HL-60/S4 treated with retinoic acid at 250 ng/mL for 4 days and 3 days (cell line): ENCODE results near the gene OGT.
"Not testable (repeated sequence)": the region's sequence is repeated elsewhere in the genome, so short reads cannot be mapped to it uniquely, and the experiment has no call there.

Source experiments
- in situ Hi-C: fragments of 300-500 bp; cut with MboI; formaldehyde crosslinking; loops from 2 replicates; pipeline ENCODE4 v1.7.0; 2022; ENCODE audit warnings: low sequenced_read_pairs

Gene OGT

DNA sequence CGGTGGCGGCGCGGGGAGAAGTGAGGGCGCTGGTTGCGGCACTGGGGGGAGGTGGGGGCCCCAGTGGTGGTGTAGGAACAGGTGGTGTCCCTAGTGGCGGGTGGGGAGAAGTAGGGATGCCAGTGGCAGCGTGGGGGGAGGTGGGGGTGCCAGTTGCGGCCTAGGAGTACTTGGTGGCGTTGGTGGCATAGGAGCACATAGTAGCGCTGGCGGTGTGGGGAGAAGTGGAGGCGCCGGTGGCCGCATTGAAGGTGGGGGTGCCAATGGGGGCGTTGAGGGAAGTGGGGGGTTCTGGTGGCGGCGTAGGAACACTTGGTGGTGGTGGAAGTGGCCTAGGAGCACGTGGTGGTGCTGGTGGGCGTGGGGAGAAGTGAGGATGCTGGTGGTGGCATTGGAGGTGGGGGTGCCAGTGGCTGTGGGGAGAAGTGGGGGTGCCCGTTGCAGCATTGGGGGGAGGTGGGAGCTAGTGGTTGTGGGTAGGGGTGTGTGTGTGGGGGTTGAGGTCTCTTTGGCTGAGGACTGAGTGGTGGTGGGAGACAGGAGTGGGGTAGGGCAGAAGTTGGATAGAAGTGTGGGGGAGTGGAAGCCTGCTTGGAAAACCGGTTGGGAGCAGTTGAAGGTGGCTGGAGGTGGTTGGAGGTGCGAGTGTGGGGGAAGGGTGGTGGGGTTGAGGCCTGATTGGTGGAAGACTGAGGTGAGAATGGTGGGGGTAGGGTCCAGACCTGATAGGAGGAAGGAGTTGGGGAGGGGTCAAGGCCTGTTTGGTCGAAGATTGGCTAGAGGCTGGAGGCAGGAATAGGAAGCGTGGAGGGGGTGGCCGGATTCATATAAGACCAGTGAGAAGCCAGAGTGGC lies 46.5 kb downstream of the OGT start:
- in situ Hi-C loops, result no loop called here

- in situ Hi-C loops, result no loop called here
Measured at GRCh38 chrX:71579990-71580380, 47.1 kb downstream of the OGT start.

DNA sequence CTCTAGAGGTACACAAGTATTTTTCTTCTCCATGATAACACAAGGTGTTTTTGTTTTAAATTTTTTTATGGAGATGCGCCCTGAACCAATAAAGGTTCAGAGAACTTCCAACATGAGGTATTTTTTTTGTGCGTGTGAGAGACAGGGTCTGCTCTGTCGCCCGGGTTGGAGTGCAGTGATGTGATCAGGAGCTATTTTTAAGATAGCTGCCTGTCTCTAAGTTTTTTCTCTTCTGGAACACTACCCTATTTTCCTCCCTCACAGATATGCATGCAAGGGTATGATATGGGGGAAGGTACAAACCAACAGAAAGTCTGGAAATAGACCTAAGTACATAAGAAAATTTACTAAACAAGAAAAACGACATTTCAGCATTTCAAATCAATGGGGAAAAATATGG lies 48.3 kb downstream of the OGT start:
- in situ Hi-C loops, result no loop called here

- in situ Hi-C loops, result no loop called here
Measured at GRCh38 chrX:71586929-71587328, 54.0 kb downstream of the OGT start.

DNA sequence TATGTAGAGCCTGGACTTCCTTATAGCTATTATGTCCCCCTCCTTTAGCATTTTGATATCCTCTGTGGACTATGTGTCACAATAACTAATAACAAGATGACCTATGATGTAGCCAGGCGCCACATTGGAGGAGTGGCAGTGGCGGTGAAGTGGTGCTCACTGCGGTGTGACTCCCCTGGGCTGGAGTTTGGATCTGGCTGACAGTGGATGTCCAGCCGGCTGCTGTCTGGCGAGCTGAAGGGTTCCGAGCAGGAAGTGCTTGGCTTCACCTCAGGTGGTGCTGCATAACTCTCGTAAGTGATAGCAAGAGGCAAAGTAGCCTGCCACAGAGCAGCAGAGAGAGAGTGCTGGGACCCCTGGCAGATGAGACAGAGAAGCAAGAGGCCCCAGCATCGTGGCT lies 60.3 kb downstream of the OGT start:
- in situ Hi-C loops, result not testable (repeated sequence)

DNA sequence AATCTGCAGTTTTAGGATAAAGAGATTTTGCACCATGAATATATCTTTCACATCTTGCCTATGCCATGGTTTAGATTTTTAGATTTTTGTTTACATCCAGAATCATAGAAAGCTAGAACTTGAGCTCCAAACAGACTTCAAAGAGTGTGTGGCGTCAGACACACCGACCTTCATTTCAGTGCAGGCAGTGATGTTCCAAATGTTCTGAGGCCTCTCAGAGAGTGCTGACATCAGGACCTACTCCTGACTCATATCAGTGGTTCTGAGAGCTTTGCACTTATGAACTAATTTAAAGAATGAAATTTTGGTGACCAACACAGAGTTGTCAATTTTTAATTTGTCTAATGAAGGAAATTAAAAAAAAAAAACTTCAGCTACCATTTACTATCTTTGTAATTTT lies 67.1 kb downstream of the OGT start:
- in situ Hi-C loops, result no loop called here

DNA sequence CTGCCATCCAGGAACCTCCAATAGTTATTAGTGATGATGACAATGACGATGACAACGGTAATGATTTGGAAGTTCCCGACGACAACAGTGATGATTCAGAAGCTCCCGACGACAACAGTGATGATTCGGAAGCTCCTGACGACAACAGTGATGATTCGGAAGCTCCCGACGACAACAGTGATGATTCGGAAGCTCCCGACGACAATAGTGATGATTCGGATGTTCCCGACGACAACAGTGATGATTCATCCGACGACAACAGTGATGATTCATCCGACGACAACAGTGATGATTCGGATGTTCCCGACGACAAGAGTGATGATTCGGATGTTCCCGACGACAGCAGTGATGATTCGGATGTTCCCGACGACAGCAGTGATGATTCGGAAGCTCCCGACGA lies 70.7 kb downstream of the OGT start:
- in situ Hi-C loops, result no loop called here

- in situ Hi-C loops, result no loop called here
Measured at GRCh38 chrX:71604141-71604540, 71.2 kb downstream of the OGT start.

DNA sequence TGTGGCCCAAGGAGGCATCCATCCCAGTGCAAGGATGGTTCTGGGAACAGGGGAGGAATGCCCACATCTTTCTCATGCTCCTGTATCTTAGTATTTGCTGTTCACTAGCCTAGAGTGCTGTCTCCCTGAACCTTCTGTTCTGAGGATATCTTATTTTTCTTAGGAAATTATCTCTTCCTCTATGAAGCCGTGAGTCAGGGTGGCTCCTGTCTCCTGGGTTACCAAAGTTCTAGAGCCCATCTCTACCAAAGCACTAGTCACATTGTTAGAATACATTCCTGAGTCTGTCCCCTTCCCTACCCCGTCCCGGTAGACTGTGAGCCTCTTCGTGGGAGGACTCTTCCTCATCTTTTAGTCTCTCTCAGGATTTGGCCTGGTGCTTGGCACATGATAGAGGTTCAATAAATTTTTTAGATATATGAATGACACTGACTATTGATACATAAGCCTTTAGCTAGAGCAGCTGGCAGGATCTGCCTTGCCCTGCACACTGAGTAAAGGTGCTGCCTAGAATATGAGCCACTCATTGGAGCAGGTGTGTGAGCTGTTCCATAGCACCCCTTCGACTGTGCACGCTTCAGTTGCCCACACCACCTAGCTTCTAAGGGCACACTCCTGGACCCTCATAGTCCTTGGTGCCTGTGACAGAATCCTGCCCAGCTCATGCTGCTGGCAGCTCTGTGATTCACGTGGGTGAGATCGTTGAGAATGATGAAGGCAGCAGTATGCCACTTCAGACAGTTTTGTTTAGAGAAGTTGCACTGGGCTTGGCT lies 72.1 kb downstream of the OGT start:
- in situ Hi-C loops, result no loop called here

DNA sequence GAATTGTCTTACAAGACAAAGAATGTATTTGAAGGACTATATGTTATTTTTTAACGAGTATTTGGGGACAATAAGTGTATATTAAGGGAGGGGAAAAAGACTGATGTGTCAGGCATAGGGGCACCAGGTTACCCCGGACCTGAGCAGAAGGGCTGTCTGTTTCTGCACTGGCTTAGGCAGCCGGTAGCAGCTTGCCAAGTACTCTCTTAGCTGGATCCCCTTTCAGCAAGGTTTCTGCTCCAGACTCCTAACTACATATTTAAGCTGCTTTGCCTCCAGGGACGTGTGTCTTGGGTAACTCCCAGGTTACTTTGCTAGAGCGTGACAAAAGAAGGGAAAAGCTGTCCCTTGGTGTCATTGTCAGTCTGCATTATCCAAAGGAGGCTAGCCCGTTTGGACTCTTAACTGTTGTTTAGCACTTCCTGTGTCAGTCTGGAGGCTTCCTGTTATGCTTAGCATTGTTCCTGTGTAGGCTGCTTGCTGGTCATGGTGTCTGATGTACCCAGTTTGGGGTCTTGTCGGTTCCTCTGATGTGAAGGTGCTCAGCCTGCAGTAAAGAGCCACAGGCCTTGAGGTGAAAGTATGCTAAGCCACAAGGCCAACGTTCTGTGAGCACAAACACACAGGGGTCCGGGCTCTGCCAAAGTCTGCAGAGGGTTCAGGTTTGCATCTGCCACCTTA lies 73.8 kb downstream of the OGT start:
- in situ Hi-C loops, result no loop called here

- in situ Hi-C loops, result no loop called here
Measured at GRCh38 chrX:71607488-71607887, 74.6 kb downstream of the OGT start.

GRCh38 chrX:71609095-71609750 lies 76.3 kb downstream of the OGT start:
- in situ Hi-C loops, result no loop called here

GRCh38 chrX:71611736-71612135 lies 78.8 kb downstream of the OGT start:
- in situ Hi-C loops, result not testable (repeated sequence)

DNA sequence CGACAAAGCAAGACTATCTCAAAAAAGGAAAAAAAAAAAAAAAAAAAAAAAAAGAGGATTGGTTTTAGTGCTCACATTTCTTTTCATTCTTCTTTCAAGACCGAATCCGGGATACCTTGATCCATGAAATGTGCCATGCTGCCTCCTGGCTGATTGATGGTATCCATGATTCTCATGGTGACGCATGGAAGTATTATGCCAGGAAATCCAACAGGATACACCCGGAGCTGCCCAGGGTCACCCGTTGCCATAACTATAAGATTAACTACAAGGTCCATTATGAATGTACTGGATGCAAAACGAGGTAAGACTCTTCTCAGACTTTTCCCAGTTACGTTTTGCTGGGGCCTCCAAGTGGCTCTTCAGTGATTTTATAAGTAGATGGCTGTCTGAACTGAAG lies 79.4 kb downstream of the OGT start:
- in situ Hi-C loops, result no loop called here

GRCh38 chrX:71615056-71615455 lies 82.2 kb downstream of the OGT start:
- in situ Hi-C loops, result no loop called here

GRCh38 chrX:71615954-71616353 lies 83.0 kb downstream of the OGT start:
- in situ Hi-C loops, result no loop called here

- in situ Hi-C loops, result no loop called here
Measured at GRCh38 chrX:71616672-71617529, 84.0 kb downstream of the OGT start.

DNA sequence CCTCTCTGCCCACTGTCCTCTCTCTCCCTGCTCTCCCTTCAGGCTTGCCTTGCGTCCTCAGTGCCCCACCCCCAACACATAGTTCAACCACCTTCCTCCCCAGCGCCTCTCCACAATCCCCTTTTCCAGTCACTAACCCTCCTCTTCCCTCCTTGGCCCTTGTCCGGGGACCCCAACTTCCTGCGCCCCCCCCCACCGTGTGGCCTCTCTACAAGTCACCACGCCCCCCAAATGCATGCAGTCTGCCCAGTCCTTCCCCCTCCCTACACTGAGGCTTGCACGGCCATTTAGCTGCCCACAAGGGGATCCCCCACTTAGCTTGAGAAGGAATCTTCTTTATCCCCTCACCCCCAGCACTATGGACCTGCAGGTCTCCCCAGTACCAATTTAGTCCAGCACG lies 84.8 kb downstream of the OGT start:
- in situ Hi-C loops, result no loop called here

GRCh38 chrX:71618303-71618721 lies 85.4 kb downstream of the OGT start, which contains the start of gene CXCR3:
Gene CXCR3 (minus strand): TSS chrX:71618511. CDS start chrX:71618449, 62 bp downstream.
- in situ Hi-C loops, result no loop called here

DNA sequence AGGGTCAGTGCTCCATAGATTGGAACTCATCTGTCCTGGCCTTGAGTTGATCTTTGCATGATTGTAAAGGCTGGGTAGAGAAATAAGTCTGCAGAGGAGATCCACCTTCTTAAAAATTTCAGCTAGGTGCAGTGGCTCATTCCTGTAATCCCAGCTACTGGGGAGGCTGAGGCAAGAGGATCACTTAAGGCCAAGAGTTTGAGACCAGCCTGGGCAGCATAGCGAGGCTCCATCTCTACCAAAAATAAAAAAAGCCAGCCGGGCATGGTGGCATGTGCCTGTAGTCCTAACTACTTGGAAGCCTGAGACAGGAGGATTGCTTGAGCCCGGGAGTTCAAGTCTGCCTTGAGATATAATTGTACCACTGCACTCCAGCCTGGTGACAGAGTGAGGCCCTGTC lies 85.9 kb downstream of the OGT start:
- in situ Hi-C loops, result no loop called here
